Cortex of kidney (tissue), 1 donor: ENCODE results near the gene FAM53B.

Source experiments
- DNase-seq: peaks from one replicate; lab custom pipeline; 2025; lab: John Stamatoyannopoulos, UW

FAM53B gene

GRCh38 chr10:124677749-124678556 is 66.2 kb downstream of the FAM53B start:
- no peak for DNase-seq

GRCh38 chr10:124677293-124677699 is 66.9 kb downstream of the FAM53B start:
- DNase-seq = no peak

- no peak for DNase-seq
Measured at GRCh38 chr10:124676416-124677062, 67.6 kb downstream of the FAM53B start.

GRCh38 chr10:124675824-124676223 is 68.4 kb downstream of the FAM53B start:
- no peak for DNase-seq

- DNase-seq = no peak
Measured at GRCh38 chr10:124675261-124675660, 68.9 kb downstream of the FAM53B start.

- DNase-seq = no peak
Measured at GRCh38 chr10:124674768-124675222, 69.4 kb downstream of the FAM53B start.

GRCh38 chr10:124672181-124672638 is 72.0 kb downstream of the FAM53B start:
- DNase-seq = no peak

- no peak for DNase-seq
Measured at GRCh38 chr10:124671486-124672075, 72.6 kb downstream of the FAM53B start.

- DNase-seq = no peak
Measured at GRCh38 chr10:124670849-124671248, 73.3 kb downstream of the FAM53B start.

GRCh38 chr10:124669824-124670654 is 74.1 kb downstream of the FAM53B start:
- no peak for DNase-seq

GRCh38 chr10:124669141-124669823 is 74.9 kb downstream of the FAM53B start:
- DNase-seq = no peak

GRCh38 chr10:124668517-124669051 is 75.6 kb downstream of the FAM53B start:
- no peak for DNase-seq

- no peak for DNase-seq
Measured at GRCh38 chr10:124667425-124668345, 76.5 kb downstream of the FAM53B start.

GRCh38 chr10:124666494-124666893 is 77.7 kb downstream of the FAM53B start:
- no peak for DNase-seq

- DNase-seq = no peak
Measured at GRCh38 chr10:124665980-124666379, 78.2 kb downstream of the FAM53B start.

GRCh38 chr10:124665558-124665957 is 78.6 kb downstream of the FAM53B start:
- no peak for DNase-seq

- no peak for DNase-seq
Measured at GRCh38 chr10:124665091-124665490, 79.1 kb downstream of the FAM53B start.

- no peak for DNase-seq
Measured at GRCh38 chr10:124663766-124664360, 80.3 kb downstream of the FAM53B start.

- no peak for DNase-seq
Measured at GRCh38 chr10:124663228-124663627, 81.0 kb downstream of the FAM53B start.
